IMR-90 (cell line): ENCODE data around the gene AGBL1. TPM values are rescaled to one million over a fixed set of nuclear protein-coding genes. Genes with fewer than 3 reads are reported as not detected.

Source experiments
- ATAC-seq: fragments of 200-7000 bp; cut with Tn5 transposase; 2 replicates; pipeline ENCODE4 v1.9.1; 2020; ENCODE audit warnings: low read depth, mild to moderate bottlenecking, moderate library complexity
- BruUV-seq: library from RNA; stranded (reverse); fragments of 400-500 nt; replicated peaks from 2 replicates; lab custom pipeline; 2021; lab: Mats Ljungman, UMichigan
- CTCF ChIA-PET: fragments of 300-600 bp; formaldehyde crosslinking; extraction: SDS; loops from one replicate; lab custom pipeline; 2021; ENCODE audit warnings: antibody characterized with exemption; lab: Yijun Ruan, JAX
- POLR2A ChIA-PET: fragments of 300-600 bp; sonication (Branson Sonifier 250); formaldehyde crosslinking; loops from one replicate; lab custom pipeline; 2022; ENCODE audit warnings: antibody characterized with exemption; ENCODE audit not compliant: unreplicated experiment; lab: Charles Lee
- DNase-seq: peaks from one replicate; pipeline ENCODE4 v3.0.0; 2013
- H2AFZ ChIP-seq: replicated peaks from 2 replicates; pipeline ENCODE3; 2013; ENCODE audit warnings: low read length, mild to moderate bottlenecking; ENCODE audit not compliant: poor library complexity
- H2AK5ac ChIP-seq: 2 replicates; pipeline ENCODE4 v1.6.1; 2013; ENCODE audit warnings: low read depth, low read length, inconsistent platforms
- H2AK9ac ChIP-seq: replicated peaks from 2 replicates; pipeline ENCODE3; 2013; ENCODE audit warnings: mild to moderate bottlenecking, low read depth, low read length, moderate library complexity; ENCODE audit not compliant: poor library complexity
- H2BK120ac ChIP-seq: 2 replicates; pipeline ENCODE4 v1.6.1; 2013; ENCODE audit warnings: low read depth, low read length, inconsistent platforms
- H2BK15ac ChIP-seq: 3 replicates; pipeline ENCODE4 v1.6.1; 2013; ENCODE audit warnings: low read depth, low read length, inconsistent platforms
- H2BK20ac ChIP-seq: 2 replicates; pipeline ENCODE4 v1.6.1; 2013; ENCODE audit warnings: low read depth, mild to moderate bottlenecking, inconsistent platforms, low read length, moderate library complexity
- H2BK5ac ChIP-seq: 2 replicates; pipeline ENCODE4 v1.6.1; 2013; ENCODE audit warnings: mild to moderate bottlenecking, low read depth, low read length, inconsistent platforms; ENCODE audit not compliant: poor library complexity, severe bottlenecking
- H3K14ac ChIP-seq: replicated peaks from 2 replicates; pipeline ENCODE4 v1.6.1; 2013; ENCODE audit warnings: low read depth, low read length, inconsistent platforms
- H3K18ac ChIP-seq: 2 replicates; pipeline ENCODE4 v1.6.1; 2013; ENCODE audit warnings: low read depth, low read length, control low read depth
- H3K23ac ChIP-seq: 2 replicates; pipeline ENCODE4 v1.6.1; 2013; ENCODE audit warnings: low read depth, low read length, inconsistent platforms
- H3K27ac ChIP-seq: 2 replicates; pipeline ENCODE4 v1.5.1; 2013; ENCODE audit warnings: mild to moderate bottlenecking, control low read depth, low read length; ENCODE audit not compliant: insufficient read depth
- H3K27me3 ChIP-seq: 2 replicates; pipeline ENCODE4 v1.6.1; 2013; ENCODE audit warnings: low read length; ENCODE audit not compliant: control insufficient read depth, insufficient read depth
- H3K36me3 ChIP-seq: 2 replicates; pipeline ENCODE4 v1.6.1; 2013; ENCODE audit warnings: low read length, mixed read lengths; ENCODE audit not compliant: control insufficient read depth, insufficient read depth
- H3K4ac ChIP-seq: 2 replicates; pipeline ENCODE4 v1.6.1; 2013; ENCODE audit warnings: low read depth, low read length, inconsistent platforms
- H3K4me1 ChIP-seq: 2 replicates; pipeline ENCODE4 v1.6.1; 2013; ENCODE audit warnings: low read length, mixed read lengths; ENCODE audit not compliant: control insufficient read depth, insufficient read depth
- H3K4me2 ChIP-seq: 2 replicates; pipeline ENCODE4 v1.6.1; 2013; ENCODE audit warnings: low read depth, mild to moderate bottlenecking, control low read depth, low read length, moderate library complexity
- H3K4me3 ChIP-seq: 2 replicates; pipeline ENCODE4 v1.5.1; 2013; ENCODE audit warnings: low read depth, mild to moderate bottlenecking, control low read depth, low read length, moderate library complexity; ENCODE audit not compliant: insufficient read depth
- H3K56ac ChIP-seq: 2 replicates; pipeline ENCODE4 v1.6.1; 2013; ENCODE audit warnings: low read length, inconsistent platforms; ENCODE audit not compliant: insufficient read depth; ENCODE audit errors: extremely low read depth
- H3K79me1 ChIP-seq, 2 experiments: 2 replicates each; pipeline ENCODE4 v1.6.1; 2013; ENCODE audit warnings: low read length in 2 of 2, inconsistent platforms in 1 of 2, low read depth in 1 of 2
- H3K9ac ChIP-seq: 2 replicates; pipeline ENCODE4 v1.6.1; 2013; ENCODE audit warnings: low read depth, low read length, control low read depth
- H3K9me1 ChIP-seq: 2 replicates; pipeline ENCODE4 v1.6.1; 2013; ENCODE audit warnings: low read length, inconsistent platforms; ENCODE audit not compliant: insufficient read depth
- H3K9me3 ChIP-seq: 2 replicates; pipeline ENCODE4 v1.6.1; 2013; ENCODE audit warnings: low read length; ENCODE audit not compliant: control insufficient read depth, insufficient read depth
- H4K20me1 ChIP-seq: 2 replicates; pipeline ENCODE4 v1.6.1; 2013; ENCODE audit warnings: low read length, inconsistent platforms; ENCODE audit not compliant: insufficient read depth
- H4K5ac ChIP-seq: 2 replicates; pipeline ENCODE4 v1.6.1; 2013; ENCODE audit warnings: mild to moderate bottlenecking, low read depth, low read length, control low read depth
- H4K8ac ChIP-seq, 2 experiments: 2 replicates each; pipeline ENCODE4 v1.6.1; 2013; ENCODE audit warnings: low read depth in 2 of 2, low read length in 2 of 2, control low read depth in 1 of 2, inconsistent platforms in 1 of 2
- H4K91ac ChIP-seq: 2 replicates; pipeline ENCODE4 v1.6.1; 2013; ENCODE audit warnings: low read depth, low read length, inconsistent platforms; ENCODE audit not compliant: insufficient read depth
- CHD1 ChIP-seq: IDR thresholded peaks from 2 replicates; pipeline ENCODE4 v1.6.1; 2012; ENCODE audit warnings: low read depth, low read length, improper control_type of control experiment
- CTCF ChIP-seq: conservative IDR thresholded peaks from 2 replicates; pipeline ENCODE4 v1.5.1; 2012; ENCODE audit warnings: mild to moderate bottlenecking, low read depth, low read length, improper control_type of control experiment
- ELK1 ChIP-seq: fragments of 150-350 bp; IDR thresholded peaks from 2 replicates; pipeline ENCODE4 v1.6.1; 2016; ENCODE audit warnings: low read depth, mild to moderate bottlenecking, low read length, moderate library complexity, borderline replicate concordance
- FOS ChIP-seq: fragments of 150-350 bp; IDR thresholded peaks from 2 replicates; pipeline ENCODE4 v1.6.1; 2016; ENCODE audit warnings: low read depth, low read length
- MAFK ChIP-seq: IDR thresholded peaks from 2 replicates; pipeline ENCODE4 v1.6.1; 2012; ENCODE audit warnings: low read depth, low read length, improper control_type of control experiment
- MAZ ChIP-seq: IDR thresholded peaks from 2 replicates; pipeline ENCODE4 v1.6.1; 2012; ENCODE audit warnings: low read depth, mild to moderate bottlenecking, low read length, improper control_type of control experiment, moderate library complexity, borderline replicate concordance
- MXI1 ChIP-seq: IDR thresholded peaks from 2 replicates; pipeline ENCODE4 v1.6.1; 2012; ENCODE audit warnings: low read depth, mild to moderate bottlenecking, low read length, moderate library complexity, borderline replicate concordance
- POLR2A ChIP-seq: IDR thresholded peaks from 2 replicates; pipeline ENCODE4 v1.6.1; 2012; ENCODE audit warnings: mild to moderate bottlenecking, low read depth, low read length
- RAD21 ChIP-seq: IDR thresholded peaks from 2 replicates; pipeline ENCODE4 v1.6.1; 2012; ENCODE audit warnings: low read length, improper control_type of control experiment
- RCOR1 ChIP-seq: IDR thresholded peaks from 2 replicates; pipeline ENCODE4 v1.6.1; 2012; ENCODE audit warnings: mild to moderate bottlenecking, low read length, improper control_type of control experiment; ENCODE audit not compliant: insufficient replicate concordance
- USF2 ChIP-seq: fragments of 150-350 bp; IDR thresholded peaks from 2 replicates; pipeline ENCODE4 v1.6.1; 2017; ENCODE audit warnings: mild to moderate bottlenecking, antibody characterized with exemption, low read length, low read depth
- WGBS, 2 experiments: methylation state at CpG; one replicate each; pipeline versions ENCODE4 v1.1.5 to v1.1.7; 2013; ENCODE audit warnings: missing lambda C conversion rate in 2 of 2; ENCODE audit not compliant: insufficient read length in 1 of 2; ENCODE audit errors: extremely low coverage in 2 of 2; 5-methylcytosine and 5-hydroxymethylcytosine counted together
- dilution Hi-C: fragments of 300-500 bp; cut with HindIII; formaldehyde crosslinking; loops from one replicate; pipeline ENCODE4 v1.14.3; 2018; ENCODE audit warnings: low sequenced_read_pairs; ENCODE audit not compliant: unreplicated experiment
- in situ Hi-C: fragments of 300-500 bp; cut with MboI; formaldehyde crosslinking; loops from 3 replicates; pipeline ENCODE4 v1.14.3; 2019; ENCODE audit warnings: low sequenced_read_pairs, inconsistent platforms, mixed read lengths
- intact Hi-C: fragments of 100-400 bp; cut with micrococcal nuclease; formaldehyde crosslinking; loops from 2 replicates; pipeline ENCODE4 v1.10.0; 2022
- polyA plus RNA-seq, 3 experiments: library from polyadenylated mRNA; depleted of rRNA; stranded (reverse); fragments of >200 nt; gene quantifications; 2 replicates each; pipeline ENCODE4 v1.2.3, GENCODE V29; 2012; ENCODE audit warnings: low replicate concordance in 1 of 3
- total RNA-seq: library from RNA; depleted of rRNA; stranded (reverse); fragments of >200 nt; gene quantifications from 2 replicates; pipeline ENCODE4 v1.2.3, GENCODE V29; 2012

AGBL1 gene
- total and polyA plus RNA-seq, 2 of the 4 experiments (the other 2 are of a cell fraction) = not detected

- Histone ChIP-seq H3K9me1 (no peaks in the 10 kb centered on the region), H3K79me1 (no peaks in the 10 kb centered on the region), H3K4ac (no peak overlapping the region), H2BK5ac (no peak overlapping the region), H2AK9ac (no peak overlapping the region), H2BK120ac (no peak overlapping the region), H3K4me2 (no peak overlapping the region), H3K9me3 (peaks cover 32% of the 10 kb centered on the region), H3K4me3 (no peak overlapping the region), H3K4me1 (no peaks in the 10 kb centered on the region), H4K20me1 (no peaks in the 10 kb centered on the region), H2BK20ac (no peak overlapping the region), H3K27me3 (no peaks in the 10 kb centered on the region), H3K23ac (no peak overlapping the region), H4K5ac (no peak overlapping the region), H2AK5ac (no peak overlapping the region), H3K36me3 (no peaks in the 10 kb centered on the region), H3K14ac (no peak overlapping the region), H3K27ac (no peak overlapping the region), H3K9ac (no peak overlapping the region), H2BK15ac (no peak overlapping the region), H4K91ac (no peak overlapping the region), H3K18ac (no peak overlapping the region), H4K8ac (no peak overlapping the region), H2AFZ (no peak overlapping the region), H3K56ac (no peak overlapping the region)
- ChIA-PET CTCF (no interaction called here), POLR2A (no interaction called here)
- TF ChIP-seq FOS (no peak), POLR2A (no peak), ELK1 (no peak), RAD21 (no peak), MAFK (no peak), RCOR1 (no peak), MAZ (no peak), CTCF (no peak), USF2 (no peak), CHD1 (no peak), MXI1 (no peak)
- intact Hi-C loops (no loop called here), dilution Hi-C loops (no loop called here), in situ Hi-C loops (no loop called here)
- no peak for ATAC-seq
- no peak for DNase-seq
- WGBS, 2 experiments = 40% methylated on average over 1 of the region's 5 CpGs; no CpG with 5 or more reads in 1 of the 2 experiments
- no TSS peak for BruUV-seq
Measured at GRCh38 chr15:86165265-86166211, 85.9 kb downstream of the AGBL1 start.
